Activated naive CD8-positive, alpha-beta T cell treated with anti-CD3 and anti-CD28 coated beads, Interleukin-2, amount 10 ng/mL, durations not matched to agents 7 days and 5 days (primary cell): Measurements from ENCODE around the gene PNPLA4. TPM values are rescaled to one million over a fixed set of nuclear protein-coding genes. Genes with fewer than 3 reads are reported as not detected.
A peak's percentile ranks its signal among the peaks of the same experiment; 100 is the strongest.

ENCODE experiments used
- ATAC-seq: fragments of 150-1000 bp; cut with Tn5 transposase; one replicate; pipeline ENCODE4 v1.10.0; 2021; ENCODE audit warnings: low read depth, moderate library complexity
- POLR2A ChIA-PET: fragments of 350-600 bp; sonication (Branson Sonifier 250); formaldehyde crosslinking; loops from one replicate; lab custom pipeline; 2021; ENCODE audit warnings: antibody characterized with exemption; lab: Charles Lee
- DNase-seq: peaks from one replicate; pipeline ENCODE4 v3.0.0; 2021
- H3K27ac Mint-ChIP-seq: one replicate; pipeline ENCODE4 v1.8.0; 2022; ENCODE audit warnings: mild to moderate bottlenecking, mixed read lengths
- H3K27me3 Mint-ChIP-seq: one replicate; pipeline ENCODE4 v1.8.0; 2022; ENCODE audit warnings: mild to moderate bottlenecking, moderate library complexity, mixed read lengths
- H3K36me3 Mint-ChIP-seq: one replicate; pipeline ENCODE4 v1.8.0; 2021; ENCODE audit warnings: mild to moderate bottlenecking, mixed read lengths
- H3K4me1 Mint-ChIP-seq: one replicate; pipeline ENCODE4 v1.8.0; 2021; ENCODE audit warnings: mixed read lengths
- H3K4me3 Mint-ChIP-seq: one replicate; pipeline ENCODE4 v1.8.0; 2022; ENCODE audit warnings: mild to moderate bottlenecking, moderate library complexity, mixed read lengths
- H3K9me3 Mint-ChIP-seq: one replicate; pipeline ENCODE4 v1.8.0; 2021; ENCODE audit warnings: mixed read lengths
- total RNA-seq, 2 experiments: library from RNA; stranded (reverse); gene quantifications; one replicate each; pipeline ENCODE4 v1.2.3, GENCODE V29; 2021

Gene PNPLA4
- total RNA-seq = 1 to 10 TPM; 5.0 to 5.5 TPM

DNA sequence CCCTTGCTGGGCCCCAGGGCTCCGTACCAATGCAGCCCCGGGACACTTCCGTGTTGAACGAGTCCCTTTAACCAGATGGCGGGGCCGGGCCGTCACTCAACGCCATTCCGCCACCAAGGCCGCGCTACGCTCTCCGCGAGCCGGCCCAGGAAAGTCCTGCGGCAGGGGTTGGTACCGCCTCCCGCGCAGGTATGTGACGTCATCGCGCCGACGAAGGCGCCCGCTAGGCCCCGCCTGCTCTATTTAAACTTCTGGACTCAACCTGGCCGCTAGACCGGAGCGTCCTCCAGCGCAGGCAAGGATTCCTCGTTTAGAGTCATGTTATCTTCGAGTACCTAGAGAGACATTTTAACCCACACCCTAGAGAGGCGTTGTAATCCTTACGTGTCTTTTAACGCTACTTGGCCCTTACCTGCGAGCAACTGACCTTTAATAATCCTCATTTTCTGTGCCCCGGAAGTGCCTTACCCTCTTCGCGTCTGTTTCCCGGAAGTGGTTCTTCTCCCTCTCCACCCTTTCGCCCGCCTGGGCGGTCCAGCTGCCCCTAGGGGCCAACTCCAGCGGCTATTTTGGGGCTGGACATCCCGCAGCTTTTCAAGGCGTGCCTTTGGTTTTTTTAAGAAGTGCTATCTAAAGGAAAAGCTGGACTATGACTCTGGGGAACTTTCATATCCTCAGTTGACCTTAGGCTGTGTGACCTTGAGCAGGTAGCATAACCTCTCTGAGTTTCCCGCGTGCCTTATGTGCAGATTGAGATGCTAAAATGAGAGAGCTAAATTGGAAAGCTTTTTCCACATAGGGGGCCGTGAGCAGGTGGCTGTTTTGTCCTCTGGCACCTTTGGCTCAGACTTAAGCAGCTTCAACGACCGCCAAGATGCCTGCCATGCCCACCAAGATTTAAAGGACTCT lies at the start of gene PNPLA4:
TSS of gene PNPLA4 (minus strand) at position 155 of the 909 bp plus-strand sequence. CDS start 1,294 bp downstream, outside the sequence.
- H3K4me3 Mint-ChIP-seq = peak within 1 kb of the TSS; percentile 93

DNA sequence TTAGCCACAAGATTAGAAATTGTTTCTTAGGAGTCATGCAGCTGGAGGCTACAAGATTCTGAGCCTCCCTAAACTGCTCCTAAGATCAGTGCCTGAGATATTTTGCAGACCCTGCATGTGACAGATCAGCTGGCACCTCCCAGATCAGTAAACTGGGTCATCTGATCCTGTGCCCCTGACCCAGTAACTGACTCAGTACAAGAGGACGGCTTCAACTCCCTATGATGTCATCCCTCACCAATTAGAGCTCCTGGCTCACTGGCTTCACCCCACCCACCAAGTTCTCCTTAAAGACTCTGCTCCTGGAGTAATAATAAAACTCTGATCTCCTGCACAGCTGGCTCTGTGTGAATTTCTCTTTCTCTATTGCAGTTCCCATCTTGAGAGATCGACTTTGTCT lies 45.4 kb upstream of the PNPLA4 start:
- H3K4me1 Mint-ChIP-seq = no peaks in the 10 kb centered on the region
- H3K9me3 Mint-ChIP-seq = no peaks in the 10 kb centered on the region
- no peaks in the 10 kb centered on the region for H3K27me3 Mint-ChIP-seq
- POLR2A ChIA-PET = no interaction called here
- ATAC-seq (no peak), DNase-seq (no peak)
- H3K27ac Mint-ChIP-seq = no peak overlapping the region
- no peak overlapping the region for H3K4me3 Mint-ChIP-seq
- no peaks in the 10 kb centered on the region for H3K36me3 Mint-ChIP-seq

More for the DNA sequence above, at the start of gene PNPLA4:
- Mint-ChIP-seq H3K4me1 (peaks cover 8% of the 10 kb centered on the region), H3K27me3 (no peaks in the 10 kb centered on the region), H3K36me3 (peaks cover 1% of the 10 kb centered on the region), H3K27ac (peak within 1 kb of the TSS; percentile 96), H3K9me3 (no peaks in the 10 kb centered on the region)
- POLR2A ChIA-PET = no interaction called here
- DNase-seq (peak; percentile 83), ATAC-seq (peak; percentile 93)

GRCh38 chrX:7970428-7970827 lies 43.2 kb upstream of the PNPLA4 start:
- H3K27me3 Mint-ChIP-seq = no peaks in the 10 kb centered on the region
- H3K36me3 Mint-ChIP-seq = no peaks in the 10 kb centered on the region
- H3K27ac Mint-ChIP-seq = no peak overlapping the region
- no peak overlapping the region for H3K4me3 Mint-ChIP-seq
- DNase-seq (no peak), ATAC-seq (no peak)
- POLR2A ChIA-PET = no interaction called here
- H3K9me3 Mint-ChIP-seq = no peaks in the 10 kb centered on the region
- no peaks in the 10 kb centered on the region for H3K4me1 Mint-ChIP-seq

DNA sequence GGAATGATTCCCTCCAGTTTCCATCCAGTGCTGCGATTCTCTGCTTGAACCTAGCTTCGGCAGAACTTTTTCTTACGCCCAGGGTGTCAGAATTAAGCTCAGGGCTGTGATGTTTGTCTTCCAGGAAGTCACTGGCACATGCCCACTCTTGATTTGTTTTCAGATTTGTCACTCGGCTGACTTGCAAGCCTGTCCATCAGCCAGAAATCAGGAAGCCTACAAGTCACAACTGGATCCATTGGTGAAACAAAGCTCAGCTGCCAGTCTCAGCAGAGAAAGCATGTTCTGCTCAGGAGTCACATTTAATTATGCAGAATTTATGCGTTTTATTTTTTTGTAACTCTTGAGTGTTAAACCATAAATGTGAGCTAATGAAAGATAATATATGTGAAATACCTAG lies 38.2 kb upstream of the PNPLA4 start:
- no peaks in the 10 kb centered on the region for H3K9me3 Mint-ChIP-seq
- POLR2A ChIA-PET = no interaction called here
- peaks cover 1% of the 10 kb centered on the region for H3K36me3 Mint-ChIP-seq
- H3K27ac Mint-ChIP-seq = no peak overlapping the region
- no peak overlapping the region for H3K4me3 Mint-ChIP-seq
- no peak for DNase-seq
- no peaks in the 10 kb centered on the region for H3K4me1 Mint-ChIP-seq
- H3K27me3 Mint-ChIP-seq = peaks cover 3% of the 10 kb centered on the region
- ATAC-seq = no peak

DNA sequence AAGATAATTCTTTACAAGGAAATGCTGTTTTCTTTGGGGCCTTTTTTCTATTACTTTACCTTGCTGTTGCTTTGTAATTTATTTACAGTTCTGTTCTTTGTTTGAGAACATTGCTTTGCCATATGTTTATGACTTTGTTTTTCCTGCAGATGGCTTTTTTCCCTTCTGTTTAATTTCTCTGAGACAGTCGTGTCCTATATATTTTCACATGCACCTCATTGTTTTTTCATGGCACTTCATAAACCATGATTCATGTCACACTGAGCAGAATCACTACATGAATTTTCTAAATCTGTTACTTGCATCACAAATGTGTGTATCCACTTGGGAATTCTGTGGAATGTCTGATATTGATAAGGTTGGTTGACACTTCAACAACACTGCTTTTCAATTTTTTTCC lies 33.0 kb upstream of the PNPLA4 start:
- no peaks in the 10 kb centered on the region for H3K4me1 Mint-ChIP-seq
- H3K4me3 Mint-ChIP-seq = no peak overlapping the region
- no peak for ATAC-seq
- no peak for DNase-seq
- H3K9me3 Mint-ChIP-seq = peaks cover 4% of the 10 kb centered on the region
- POLR2A ChIA-PET = no interaction called here
- peaks cover 3% of the 10 kb centered on the region for H3K27me3 Mint-ChIP-seq
- no peak overlapping the region for H3K27ac Mint-ChIP-seq
- H3K36me3 Mint-ChIP-seq = peaks cover 2% of the 10 kb centered on the region

GRCh38 chrX:7953446-7953845 lies 26.2 kb upstream of the PNPLA4 start:
- no peaks in the 10 kb centered on the region for H3K4me1 Mint-ChIP-seq
- ATAC-seq = no peak
- no peak for DNase-seq
- POLR2A ChIA-PET = no interaction called here
- H3K9me3 Mint-ChIP-seq = peaks cover 4% of the 10 kb centered on the region
- H3K4me3 Mint-ChIP-seq = no peak overlapping the region
- peaks cover 1% of the 10 kb centered on the region for H3K36me3 Mint-ChIP-seq
- H3K27me3 Mint-ChIP-seq = no peaks in the 10 kb centered on the region
- H3K27ac Mint-ChIP-seq = no peak overlapping the region

DNA sequence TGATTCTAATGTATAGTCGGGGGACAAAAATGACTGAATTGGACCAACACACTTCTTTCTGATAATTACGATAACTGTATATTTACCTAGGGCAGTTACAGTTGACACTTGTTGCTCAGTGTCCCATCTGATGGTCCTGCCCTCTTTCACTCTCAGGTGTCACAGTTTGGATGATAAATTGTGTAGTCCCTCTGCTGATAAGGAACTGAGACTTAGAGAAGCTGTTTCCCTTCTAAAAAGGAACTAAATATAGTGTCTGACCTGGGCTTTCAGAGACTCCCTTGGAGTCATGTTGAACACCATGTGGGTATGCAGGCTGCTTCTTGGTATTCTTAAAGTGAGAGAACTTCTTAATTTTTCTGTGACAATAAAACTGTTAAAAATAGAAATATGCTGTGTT lies 23.7 kb upstream of the PNPLA4 start:
- no peaks in the 10 kb centered on the region for H3K4me1 Mint-ChIP-seq
- ATAC-seq = no peak
- H3K36me3 Mint-ChIP-seq = no peaks in the 10 kb centered on the region
- no peak for DNase-seq
- no peak overlapping the region for H3K4me3 Mint-ChIP-seq
- H3K27ac Mint-ChIP-seq = no peak overlapping the region
- POLR2A ChIA-PET = no interaction called here
- no peaks in the 10 kb centered on the region for H3K9me3 Mint-ChIP-seq
- no peaks in the 10 kb centered on the region for H3K27me3 Mint-ChIP-seq

DNA sequence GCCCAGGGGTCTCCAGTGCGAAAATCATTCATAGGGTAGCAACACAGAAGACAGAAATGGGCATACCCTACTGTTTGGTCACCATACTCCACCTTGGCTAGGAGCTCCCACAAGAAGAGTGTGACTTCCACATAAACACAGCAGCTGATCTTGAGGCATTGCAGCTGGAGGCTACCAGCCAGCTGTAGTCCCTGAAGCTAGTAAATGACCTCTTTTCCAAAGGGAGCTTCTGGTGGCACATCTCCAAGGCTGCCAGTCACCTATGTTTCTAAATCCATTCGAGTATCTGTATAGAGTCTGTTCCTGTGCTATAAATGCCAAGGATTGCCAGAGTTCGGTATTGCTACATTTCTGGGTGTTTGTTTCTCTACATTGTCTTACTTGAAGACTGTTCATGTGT lies 21.3 kb upstream of the PNPLA4 start:
- no peak overlapping the region for H3K27ac Mint-ChIP-seq
- POLR2A ChIA-PET = no interaction called here
- no peak for ATAC-seq

DNA sequence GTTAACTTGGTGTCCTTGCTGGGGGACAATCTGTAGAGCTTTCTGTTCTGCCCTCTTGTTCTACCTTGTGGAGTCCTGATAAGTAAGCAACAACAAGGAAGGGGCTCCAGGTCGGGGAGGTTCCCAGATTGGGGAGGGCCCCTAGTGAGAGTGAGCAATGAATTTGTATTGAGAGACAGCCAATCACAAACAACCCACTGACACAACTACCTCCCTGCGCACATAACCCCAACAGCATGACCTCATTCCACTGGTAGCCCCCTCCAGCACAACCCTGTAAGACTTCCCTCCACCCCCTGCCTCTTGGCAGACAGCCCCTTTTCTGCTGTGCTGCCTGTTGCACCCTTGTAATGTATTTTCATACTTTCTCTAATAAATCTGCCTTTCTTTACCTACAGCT lies 19.7 kb upstream of the PNPLA4 start:
- Mint-ChIP-seq H3K9me3 (no peaks in the 10 kb centered on the region), H3K4me1 (no peaks in the 10 kb centered on the region), H3K4me3 (no peak overlapping the region), H3K27me3 (no peaks in the 10 kb centered on the region), H3K27ac (no peak overlapping the region), H3K36me3 (no peaks in the 10 kb centered on the region)
- POLR2A ChIA-PET = no interaction called here
- ATAC-seq = no peak
- no peak for DNase-seq

More for the DNA sequence above, 21.3 kb upstream of the PNPLA4 start:
- Mint-ChIP-seq H3K4me1 (no peaks in the 10 kb centered on the region), H3K27me3 (no peaks in the 10 kb centered on the region), H3K4me3 (no peak overlapping the region), H3K36me3 (no peaks in the 10 kb centered on the region), H3K9me3 (no peaks in the 10 kb centered on the region)
- no peak for DNase-seq

- H3K4me3 Mint-ChIP-seq = no peak overlapping the region
- H3K9me3 Mint-ChIP-seq = no peaks in the 10 kb centered on the region
- POLR2A ChIA-PET = no interaction called here
- H3K36me3 Mint-ChIP-seq = no peaks in the 10 kb centered on the region
- ATAC-seq = no peak
- DNase-seq = no peak
- no peaks in the 10 kb centered on the region for H3K27me3 Mint-ChIP-seq
- no peak overlapping the region for H3K27ac Mint-ChIP-seq
- no peaks in the 10 kb centered on the region for H3K4me1 Mint-ChIP-seq
Measured at GRCh38 chrX:7943600-7944245, 16.5 kb upstream of the PNPLA4 start.

- Mint-ChIP-seq H3K4me1 (no peaks in the 10 kb centered on the region), H3K27ac (no peak overlapping the region), H3K27me3 (no peaks in the 10 kb centered on the region), H3K9me3 (no peaks in the 10 kb centered on the region), H3K36me3 (no peaks in the 10 kb centered on the region), H3K4me3 (no peak overlapping the region)
- DNase-seq (no peak), ATAC-seq (no peak)
- POLR2A ChIA-PET = no interaction called here
Measured at GRCh38 chrX:7941390-7942042, 14.3 kb upstream of the PNPLA4 start.

- DNase-seq (no peak), ATAC-seq (no peak)
- H3K4me3 Mint-ChIP-seq = no peak overlapping the region
- no peak overlapping the region for H3K27ac Mint-ChIP-seq
- H3K9me3 Mint-ChIP-seq = no peaks in the 10 kb centered on the region
- POLR2A ChIA-PET = no interaction called here
- peaks cover 1% of the 10 kb centered on the region for H3K36me3 Mint-ChIP-seq
- peaks cover 2% of the 10 kb centered on the region for H3K4me1 Mint-ChIP-seq
- no peaks in the 10 kb centered on the region for H3K27me3 Mint-ChIP-seq
Measured at GRCh38 chrX:7934026-7934425, 6.8 kb upstream of the PNPLA4 start.

DNA sequence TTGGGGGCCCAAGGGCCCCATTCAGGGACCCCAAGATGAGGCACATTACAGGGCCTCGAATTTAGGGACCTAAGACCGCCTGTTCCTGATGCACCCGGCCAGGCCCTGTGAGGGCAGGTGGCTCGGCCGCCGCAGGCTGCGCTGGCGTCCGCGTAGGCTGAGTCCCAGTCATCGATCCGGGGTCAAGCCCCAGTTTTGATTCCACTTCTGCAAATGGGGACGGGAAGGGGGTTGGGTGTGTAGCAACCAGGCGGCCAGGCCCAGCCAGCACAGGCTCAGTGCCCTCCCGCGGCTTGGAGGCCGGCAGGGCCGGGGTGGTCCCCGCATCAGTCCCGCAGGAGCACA lies 327 bp downstream of the PNPLA4 start:
- no peaks in the 10 kb centered on the region for H3K27me3 Mint-ChIP-seq
- no peak for ATAC-seq
- H3K9me3 Mint-ChIP-seq = no peaks in the 10 kb centered on the region
- DNase-seq = no peak
- peak overlapping the region; percentile 96 for H3K27ac Mint-ChIP-seq
- POLR2A ChIA-PET = no interaction called here
- peak overlapping the region; percentile 93 for H3K4me3 Mint-ChIP-seq
- H3K36me3 Mint-ChIP-seq = peaks cover 1% of the 10 kb centered on the region
- H3K4me1 Mint-ChIP-seq = peaks cover 8% of the 10 kb centered on the region
